MM.1S (cell line): ENCODE measurements around the gene PYGO2.

Experiments
- DNase-seq: peaks from one replicate; pipeline ENCODE4 v3.0.0-alpha.2; 2015
- H2AFZ ChIP-seq: fragments of 300-600 bp; sonication (generic); 2 replicates; pipeline ENCODE4 v1.6.0; 2016; ENCODE audit warnings: antibody characterized with exemption, low read length
- H3F3A ChIP-seq: fragments of 300-600 bp; sonication (generic); 2 replicates; pipeline ENCODE4 v1.6.1; 2016; ENCODE audit warnings: mild to moderate bottlenecking, antibody characterized with exemption, low read length, moderate library complexity, mixed read lengths; ENCODE audit not compliant: insufficient read depth
- H3K27ac ChIP-seq: fragments of 300-600 bp; sonication (generic); 2 replicates; pipeline ENCODE4 v1.5.1; 2016; ENCODE audit warnings: mild to moderate bottlenecking, low read length
- H3K27me3 ChIP-seq: fragments of 300-600 bp; sonication (generic); replicated peaks from 2 replicates; pipeline ENCODE4 v1.6.0; 2016; ENCODE audit warnings: low read length; ENCODE audit not compliant: insufficient read depth
- H3K36me3 ChIP-seq: fragments of 300-600 bp; sonication (generic); replicated peaks from 2 replicates; pipeline ENCODE4 v1.6.1; 2016; ENCODE audit warnings: mild to moderate bottlenecking, low read length, mixed read lengths; ENCODE audit not compliant: insufficient read depth
- H3K4me1 ChIP-seq: fragments of 300-600 bp; sonication (generic); 2 replicates; pipeline ENCODE4 v1.6.1; 2016; ENCODE audit warnings: low read length, mixed read lengths
- H3K4me2 ChIP-seq: fragments of 300-600 bp; sonication (generic); 2 replicates; pipeline ENCODE4 v1.6.0; 2016; ENCODE audit warnings: low read depth, low read length
- H3K4me3 ChIP-seq: fragments of 300-600 bp; sonication (generic); 2 replicates; pipeline ENCODE4 v1.5.1; 2016; ENCODE audit warnings: low read length, mixed read lengths
- H3K79me2 ChIP-seq: fragments of 300-600 bp; sonication (generic); 2 replicates; pipeline ENCODE4 v1.6.1; 2016; ENCODE audit warnings: mixed run types, low read length, mixed read lengths
- H3K9ac ChIP-seq: fragments of 300-600 bp; sonication (generic); 2 replicates; pipeline ENCODE4 v1.6.1; 2016; ENCODE audit warnings: low read length, mixed read lengths
- H3K9me2 ChIP-seq: fragments of 300-600 bp; sonication (generic); replicated peaks from 2 replicates; pipeline ENCODE4 v1.6.1; 2016; ENCODE audit warnings: mild to moderate bottlenecking, low read length, mixed read lengths; ENCODE audit not compliant: insufficient read depth
- H3K9me3 ChIP-seq: fragments of 300-600 bp; sonication (generic); replicated peaks from 2 replicates; pipeline ENCODE4 v1.6.1; 2016; ENCODE audit warnings: mild to moderate bottlenecking, low read length, mixed read lengths; ENCODE audit not compliant: insufficient read depth
- H4K20me1 ChIP-seq: fragments of 300-600 bp; sonication (generic); 2 replicates; pipeline ENCODE4 v1.6.1; 2016; ENCODE audit warnings: mild to moderate bottlenecking, low read length, moderate library complexity, mixed read lengths; ENCODE audit not compliant: insufficient read depth
- EZH2 ChIP-seq: fragments of 300-600 bp; sonication (generic); optimal IDR thresholded peaks from 2 replicates; pipeline ENCODE3; 2017; ENCODE audit warnings: low read depth, mild to moderate bottlenecking, antibody characterized with exemption, low read length, mixed read lengths
- EZH2phosphoT487 ChIP-seq: fragments of 300-600 bp; sonication (generic); IDR thresholded peaks from 2 replicates; pipeline ENCODE4 v1.6.1; 2018; ENCODE audit warnings: antibody characterized with exemption, low read length
- TF ChIP-seq, protein P1 (sequence below): fragments of 300-600 bp; sonication (generic); IDR thresholded peaks from 2 replicates; pipeline ENCODE4 v1.5.1; 2016; ENCODE audit warnings: antibody characterized with exemption, low read length, mixed read lengths

Gene PYGO2

DNA sequence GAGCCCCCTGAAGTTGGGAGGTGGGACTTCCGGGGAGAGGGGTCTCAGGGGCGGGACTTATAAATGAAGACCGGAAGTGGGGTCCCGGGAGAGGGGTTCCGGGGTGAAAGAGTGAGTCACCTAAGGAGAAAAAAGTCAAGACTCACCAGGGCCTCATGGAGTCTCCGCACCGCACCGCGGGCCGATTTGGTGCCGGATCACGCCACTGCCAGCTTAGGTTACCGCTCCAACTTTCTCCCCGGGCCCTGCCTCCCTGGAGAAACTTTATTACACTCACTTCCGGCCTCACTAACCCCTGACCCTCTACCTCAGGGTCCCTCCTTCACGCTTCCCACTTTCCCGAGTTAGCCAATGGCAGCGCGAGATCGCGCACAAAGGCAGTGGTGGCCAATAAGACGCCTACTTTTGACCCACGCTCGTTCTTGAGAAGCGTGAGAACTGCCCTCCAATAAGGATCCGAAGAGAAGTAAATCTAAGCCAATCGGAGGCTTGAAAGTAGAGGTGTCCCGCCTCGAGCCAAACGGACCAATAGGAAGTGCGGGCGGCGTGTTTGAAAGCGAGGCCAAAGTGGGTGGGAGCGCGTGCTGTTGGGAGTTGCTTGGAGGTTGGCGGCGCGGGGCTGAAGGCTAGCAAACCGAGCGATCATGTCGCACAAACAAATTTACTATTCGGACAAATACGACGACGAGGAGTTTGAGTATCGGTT, 12.7 kb upstream of the PYGO2 start, which contains the start of gene CKS1B:
Gene CKS1B, plus strand, starts transcription at position 580 of the 706 bp plus-strand sequence. Its CDS starts 65 bp downstream, at position 645.
- Histone ChIP-seq H3K9me3 (no peaks in the 10 kb centered on the region), H3K27ac (peak within 1 kb of the TSS; percentile 90), H3K4me3 (peak within 1 kb of the TSS; percentile 69), H3K9me2 (no peaks in the 10 kb centered on the region), H3K27me3 (no peaks in the 10 kb centered on the region), H3K36me3 (peaks cover 6% of the 10 kb centered on the region), H3K4me1 (peaks cover 39% of the 10 kb centered on the region), H2AFZ (peak within 1 kb of the TSS; percentile 21; the same call in 1 of the 2 replicates), H3K79me2 (peaks cover 88% of the 10 kb centered on the region), H4K20me1 (no peaks in the 10 kb centered on the region), H3K4me2 (peak within 1 kb of the TSS; percentile 73), H3K9ac (peak within 1 kb of the TSS; percentile 86), H3F3A (peaks cover 44% of the 10 kb centered on the region)
- TF ChIP-seq EZH2 (no peak), EZH2phosphoT487 (no peak)
- TF ChIP-seq, protein P1, sequence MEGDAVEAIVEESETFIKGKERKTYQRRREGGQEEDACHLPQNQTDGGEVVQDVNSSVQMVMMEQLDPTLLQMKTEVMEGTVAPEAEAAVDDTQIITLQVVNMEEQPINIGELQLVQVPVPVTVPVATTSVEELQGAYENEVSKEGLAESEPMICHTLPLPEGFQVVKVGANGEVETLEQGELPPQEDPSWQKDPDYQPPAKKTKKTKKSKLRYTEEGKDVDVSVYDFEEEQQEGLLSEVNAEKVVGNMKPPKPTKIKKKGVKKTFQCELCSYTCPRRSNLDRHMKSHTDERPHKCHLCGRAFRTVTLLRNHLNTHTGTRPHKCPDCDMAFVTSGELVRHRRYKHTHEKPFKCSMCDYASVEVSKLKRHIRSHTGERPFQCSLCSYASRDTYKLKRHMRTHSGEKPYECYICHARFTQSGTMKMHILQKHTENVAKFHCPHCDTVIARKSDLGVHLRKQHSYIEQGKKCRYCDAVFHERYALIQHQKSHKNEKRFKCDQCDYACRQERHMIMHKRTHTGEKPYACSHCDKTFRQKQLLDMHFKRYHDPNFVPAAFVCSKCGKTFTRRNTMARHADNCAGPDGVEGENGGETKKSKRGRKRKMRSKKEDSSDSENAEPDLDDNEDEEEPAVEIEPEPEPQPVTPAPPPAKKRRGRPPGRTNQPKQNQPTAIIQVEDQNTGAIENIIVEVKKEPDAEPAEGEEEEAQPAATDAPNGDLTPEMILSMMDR, result no peak
- peak; percentile 100 for DNase-seq

DNA sequence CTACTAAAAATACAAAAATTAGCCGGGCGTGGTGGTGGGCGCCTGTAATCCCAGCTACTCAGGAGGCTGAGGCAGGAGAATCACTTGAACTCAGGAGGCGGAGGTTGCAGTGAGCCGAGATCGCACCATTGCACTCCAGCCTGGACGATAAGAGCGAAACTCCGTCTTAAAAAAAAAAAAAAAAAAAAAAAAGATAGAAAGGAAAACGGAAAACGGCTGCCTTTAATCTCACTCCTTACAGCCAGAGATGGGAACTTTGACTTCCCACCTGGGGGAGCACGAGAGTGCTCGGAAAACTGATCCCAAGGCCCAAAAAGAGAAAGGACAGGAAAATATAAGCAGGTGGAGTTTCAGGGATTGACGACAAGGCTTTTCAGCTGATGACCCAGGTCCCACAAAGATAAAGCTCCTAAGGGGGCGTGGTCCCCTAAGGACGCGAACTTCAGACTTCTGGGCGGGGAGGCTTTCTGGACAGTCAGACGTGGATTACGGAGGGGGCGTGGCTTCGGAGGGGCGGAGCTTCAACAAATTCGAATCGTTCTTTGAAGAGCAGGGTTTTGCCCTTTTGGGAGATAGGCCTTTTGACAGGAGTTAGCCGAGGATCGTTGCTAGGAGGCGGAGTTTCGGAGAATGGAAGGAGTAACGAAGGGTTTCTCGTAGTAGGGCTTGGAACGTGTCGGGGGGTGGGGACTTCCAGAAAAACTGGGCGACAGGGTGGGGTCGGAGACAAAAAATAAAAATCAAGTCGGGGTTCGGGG, 11.9 kb upstream of the PYGO2 start:
- no peaks in the 10 kb centered on the region for H4K20me1 ChIP-seq
- peaks cover 4% of the 10 kb centered on the region; the same call in 1 of the 2 replicates for H3K36me3 ChIP-seq
- H3K9me3 ChIP-seq, result no peaks in the 10 kb centered on the region
- peaks cover 91% of the 10 kb centered on the region for H3K79me2 ChIP-seq
- H3K9me2 ChIP-seq, result no peaks in the 10 kb centered on the region
- TF ChIP-seq, protein P1, result peak; percentile 27
- no peak for TF ChIP-seq EZH2
- peak overlapping the region; percentile 69 for H3K4me3 ChIP-seq
- H3K27ac ChIP-seq, result peak overlapping the region; percentile 90
- no peaks in the 10 kb centered on the region for H3K27me3 ChIP-seq
- H3K9ac ChIP-seq, result peak overlapping the region; percentile 86
- DNase-seq, result peak; percentile 100
- H3F3A ChIP-seq, result peaks cover 44% of the 10 kb centered on the region
- no peak overlapping the region for H2AFZ ChIP-seq
- H3K4me2 ChIP-seq, result peak overlapping the region; percentile 64
- H3K4me1 ChIP-seq, result peaks cover 42% of the 10 kb centered on the region

- Histone ChIP-seq H3K36me3 (peaks cover 5% of the 10 kb centered on the region), H3K9me3 (no peaks in the 10 kb centered on the region), H3K27ac (peak overlapping the region; percentile 90; the same call in 1 of the 2 replicates), H2AFZ (no peak overlapping the region), H3K79me2 (peaks cover 91% of the 10 kb centered on the region), H3K9ac (peak overlapping the region; percentile 86; the same call in 1 of the 2 replicates), H3K4me1 (peaks cover 42% of the 10 kb centered on the region), H3K4me3 (peak overlapping the region; percentile 69), H3K9me2 (no peaks in the 10 kb centered on the region), H3F3A (peaks cover 43% of the 10 kb centered on the region), H3K4me2 (peak overlapping the region; percentile 64), H3K27me3 (no peaks in the 10 kb centered on the region), H4K20me1 (no peaks in the 10 kb centered on the region)
- DNase-seq, result no peak
- no peak for TF ChIP-seq EZH2phosphoT487
- TF ChIP-seq, protein P1, result no peak
- TF ChIP-seq EZH2, result no peak
These were observed 11.1 kb upstream of the PYGO2 start for GRCh38 chr1:154972517-154973343.
